Neural crest cell (in vitro differentiated cells): Measurements from ENCODE around the gene SASH3. TPM values are rescaled to one million over a fixed set of nuclear protein-coding genes. Genes with fewer than 3 reads are reported as not detected.

Source experiments
- DNase-seq: peaks from one replicate; pipeline ENCODE4 v3.0.0; 2021; ENCODE audit warnings: low read depth, mixed read lengths, low spot score
- H3K27ac Mint-ChIP-seq: one replicate; pipeline ENCODE4 v1.8.0; 2021; ENCODE audit warnings: mild to moderate bottlenecking, mixed read lengths; ENCODE audit not compliant: unreplicated experiment
- H3K27me3 Mint-ChIP-seq: 2 replicates; pipeline ENCODE4 v1.8.0; 2021; ENCODE audit warnings: low read depth, mild to moderate bottlenecking, mixed read lengths
- H3K36me3 Mint-ChIP-seq: 2 replicates; pipeline ENCODE4 v1.8.0; 2021; ENCODE audit warnings: low read depth, mild to moderate bottlenecking, mixed read lengths
- H3K4me1 Mint-ChIP-seq: 2 replicates; pipeline ENCODE4 v1.8.0; 2021; ENCODE audit warnings: mixed read lengths
- H3K4me3 Mint-ChIP-seq: one replicate; pipeline ENCODE4 v1.8.0; 2021; ENCODE audit warnings: mild to moderate bottlenecking, mixed read lengths
- H3K9me3 Mint-ChIP-seq: 2 replicates; pipeline ENCODE4 v1.8.0; 2021; ENCODE audit warnings: mixed read lengths
- total RNA-seq: library from RNA; stranded (reverse); gene quantifications from 2 replicates; pipeline ENCODE4 v1.2.1, GENCODE V29; 2021
- TF ChIP-seq, protein P1 (sequence below): fragments of 200-600 bp; sonication (generic); conservative IDR thresholded peaks from 2 replicates; pipeline ENCODE4 v1.5.0; 2021; ENCODE audit warnings: antibody characterized with exemption, mild to moderate bottlenecking

The SASH3 gene
- total RNA-seq, 1 donor from 2014 or later = not detected

DNA sequence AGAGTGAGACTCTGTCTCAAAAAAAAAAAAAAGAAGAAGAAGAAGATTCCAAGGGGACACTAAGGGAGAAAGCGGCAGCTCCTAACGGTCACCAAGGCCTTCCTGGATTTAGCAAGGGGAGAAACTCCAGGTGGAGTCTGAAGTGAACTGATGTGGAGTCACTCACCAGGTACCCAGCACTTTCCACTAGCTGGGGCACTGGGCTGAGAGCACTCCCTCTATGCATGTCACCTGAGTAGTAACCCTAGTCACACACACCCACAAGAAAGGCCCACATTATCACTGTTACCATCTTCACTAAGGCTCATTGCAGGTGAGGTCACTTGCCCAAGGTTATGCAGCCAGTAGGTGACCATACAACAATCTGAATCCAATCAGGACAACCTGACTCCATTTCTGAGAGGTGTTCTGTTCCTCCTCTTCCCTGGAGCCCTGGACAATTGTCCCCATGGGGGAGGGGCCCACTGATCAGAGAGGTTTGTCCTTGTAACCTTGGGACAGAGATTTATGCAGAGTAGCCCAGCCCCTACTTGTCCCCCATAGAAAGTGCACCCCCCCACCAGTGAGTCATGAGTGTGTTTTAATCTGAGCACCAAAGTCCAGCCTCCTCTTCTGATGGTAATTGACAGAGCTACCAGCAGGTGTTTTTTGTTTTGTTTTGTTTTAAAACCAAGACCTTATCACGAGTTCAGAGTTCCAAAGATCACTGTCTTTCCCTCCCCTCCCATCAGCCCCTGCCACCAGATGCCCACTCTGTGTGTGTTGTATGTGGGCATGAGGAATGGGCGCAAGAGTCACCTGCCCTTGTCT, 5.9 kb upstream of the SASH3 start:
- TF ChIP-seq, protein P1, sequence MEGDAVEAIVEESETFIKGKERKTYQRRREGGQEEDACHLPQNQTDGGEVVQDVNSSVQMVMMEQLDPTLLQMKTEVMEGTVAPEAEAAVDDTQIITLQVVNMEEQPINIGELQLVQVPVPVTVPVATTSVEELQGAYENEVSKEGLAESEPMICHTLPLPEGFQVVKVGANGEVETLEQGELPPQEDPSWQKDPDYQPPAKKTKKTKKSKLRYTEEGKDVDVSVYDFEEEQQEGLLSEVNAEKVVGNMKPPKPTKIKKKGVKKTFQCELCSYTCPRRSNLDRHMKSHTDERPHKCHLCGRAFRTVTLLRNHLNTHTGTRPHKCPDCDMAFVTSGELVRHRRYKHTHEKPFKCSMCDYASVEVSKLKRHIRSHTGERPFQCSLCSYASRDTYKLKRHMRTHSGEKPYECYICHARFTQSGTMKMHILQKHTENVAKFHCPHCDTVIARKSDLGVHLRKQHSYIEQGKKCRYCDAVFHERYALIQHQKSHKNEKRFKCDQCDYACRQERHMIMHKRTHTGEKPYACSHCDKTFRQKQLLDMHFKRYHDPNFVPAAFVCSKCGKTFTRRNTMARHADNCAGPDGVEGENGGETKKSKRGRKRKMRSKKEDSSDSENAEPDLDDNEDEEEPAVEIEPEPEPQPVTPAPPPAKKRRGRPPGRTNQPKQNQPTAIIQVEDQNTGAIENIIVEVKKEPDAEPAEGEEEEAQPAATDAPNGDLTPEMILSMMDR = no peak
- Mint-ChIP-seq H3K36me3 (no peaks in the 10 kb centered on the region), H3K27ac (no peak overlapping the region), H3K9me3 (no peaks in the 10 kb centered on the region), H3K27me3 (no peaks in the 10 kb centered on the region), H3K4me3 (no peak overlapping the region), H3K4me1 (no peaks in the 10 kb centered on the region)
- no peak for DNase-seq

DNA sequence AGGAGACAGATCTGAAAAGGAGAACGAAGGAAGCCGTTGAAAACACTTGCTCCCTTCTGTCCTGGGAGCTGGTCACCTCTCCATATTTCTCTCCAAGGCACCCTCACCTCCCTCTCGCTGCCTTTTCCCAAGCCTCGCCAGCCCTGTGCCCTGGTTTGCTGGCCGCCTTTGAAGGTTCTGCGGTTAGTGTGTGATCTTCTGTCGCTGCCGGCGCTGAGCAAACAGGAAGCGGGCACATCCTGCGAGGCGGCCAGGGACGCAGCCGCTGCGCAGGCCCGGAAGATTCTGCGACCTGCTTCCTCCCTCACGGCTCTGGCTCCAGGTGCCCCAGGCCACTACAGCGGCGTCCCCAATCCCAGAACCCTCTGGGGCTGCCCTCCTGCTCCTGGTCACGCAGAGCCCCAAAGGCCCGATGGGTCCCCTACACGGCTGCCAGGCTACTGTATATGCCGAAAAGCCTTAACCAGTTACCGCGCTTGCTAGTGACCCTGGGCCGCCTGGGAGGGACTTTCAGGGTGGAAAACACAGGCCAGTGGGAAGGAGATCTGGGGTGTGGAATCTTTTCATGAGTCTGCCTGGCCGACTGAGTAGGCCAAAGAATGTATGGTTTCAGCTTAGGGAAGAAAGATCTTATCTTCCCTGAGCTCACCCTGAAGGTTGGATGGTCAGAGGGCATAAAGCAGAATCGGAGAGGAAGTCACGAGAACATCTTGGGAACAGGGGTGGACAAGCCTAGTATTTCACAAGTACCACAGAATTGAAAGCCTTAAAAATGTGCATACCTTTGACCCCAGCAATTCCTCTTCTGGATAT, 2.3 kb upstream of the SASH3 start:
- TF ChIP-seq, protein P1 = no peak
- Mint-ChIP-seq H3K4me3 (no peak overlapping the region), H3K27ac (no peak overlapping the region), H3K36me3 (peaks cover 5% of the 10 kb centered on the region), H3K4me1 (no peaks in the 10 kb centered on the region), H3K9me3 (peaks cover 9% of the 10 kb centered on the region), H3K27me3 (no peaks in the 10 kb centered on the region)
- DNase-seq = no peak

DNA sequence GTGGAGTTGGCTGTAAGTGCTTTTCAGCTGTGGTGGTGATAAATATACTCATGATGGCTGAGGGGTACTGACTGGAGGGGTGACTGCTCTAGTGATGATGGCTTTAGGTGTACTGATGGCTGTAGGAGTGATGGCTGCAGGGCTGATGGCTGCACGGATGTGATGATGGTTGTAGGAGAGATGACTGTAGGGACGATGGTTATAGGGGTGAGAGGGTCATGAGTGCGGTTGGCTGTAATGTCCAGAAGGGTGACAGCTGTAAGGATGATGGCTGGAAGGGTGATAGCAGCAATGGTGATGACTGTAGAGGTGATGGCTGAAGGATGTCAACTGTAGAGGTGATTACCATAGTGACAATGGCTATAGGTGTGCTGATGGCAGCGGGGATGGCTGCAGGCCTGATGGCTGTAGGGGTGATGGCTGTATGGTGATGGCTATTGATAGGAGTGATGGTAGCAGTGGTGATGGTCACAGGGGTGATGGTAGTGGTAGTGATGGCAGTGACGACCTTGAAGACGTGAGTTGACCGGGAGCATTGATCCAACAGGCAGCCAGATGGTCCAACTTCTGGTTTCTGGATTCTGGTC, 570 bp upstream of the SASH3 start:
- Mint-ChIP-seq H3K9me3 (peaks cover 9% of the 10 kb centered on the region), H3K27me3 (no peaks in the 10 kb centered on the region), H3K4me3 (no peak overlapping the region), H3K36me3 (peaks cover 5% of the 10 kb centered on the region), H3K4me1 (no peaks in the 10 kb centered on the region), H3K27ac (no peak overlapping the region)
- TF ChIP-seq, protein P1 = no peak
- no peak for DNase-seq

DNA sequence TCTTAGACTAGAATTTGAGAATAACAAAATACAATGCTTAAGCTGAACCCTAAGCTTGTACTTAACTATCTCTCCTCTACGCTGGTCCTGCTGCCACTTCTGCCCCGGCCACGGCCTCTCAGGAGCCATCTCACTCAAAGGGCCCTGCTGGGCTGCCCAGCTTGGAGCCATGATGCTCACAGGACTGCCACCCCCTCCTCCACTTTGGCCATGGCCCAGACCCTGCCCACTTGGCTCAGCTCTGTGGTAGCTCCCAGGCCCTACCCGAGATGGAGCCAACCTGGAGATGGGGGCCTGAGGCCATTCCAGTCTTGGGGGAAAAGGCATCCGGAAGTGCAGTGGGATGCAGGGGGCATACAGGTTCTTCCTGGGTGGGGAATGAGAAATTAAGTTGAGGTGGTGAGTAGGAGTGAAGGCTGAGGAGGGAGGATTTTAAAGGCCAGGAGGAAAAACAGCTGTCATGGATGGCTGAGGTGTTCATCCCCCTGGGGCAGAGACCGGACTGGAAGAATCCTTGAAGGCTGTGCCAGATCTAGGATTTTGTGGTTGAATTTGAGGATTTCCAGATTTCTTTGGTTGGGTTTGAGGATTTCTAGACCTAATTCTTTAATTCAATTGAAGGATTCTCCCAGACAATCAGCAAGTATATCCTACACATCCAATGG, 824 bp downstream of the SASH3 start:
- H3K4me3 Mint-ChIP-seq = no peak overlapping the region
- no peaks in the 10 kb centered on the region for H3K4me1 Mint-ChIP-seq
- no peaks in the 10 kb centered on the region for H3K27me3 Mint-ChIP-seq
- no peak overlapping the region for H3K27ac Mint-ChIP-seq
- no peak for DNase-seq
- H3K9me3 Mint-ChIP-seq = peaks cover 9% of the 10 kb centered on the region
- H3K36me3 Mint-ChIP-seq = peaks cover 5% of the 10 kb centered on the region
- TF ChIP-seq, protein P1 = no peak

DNA sequence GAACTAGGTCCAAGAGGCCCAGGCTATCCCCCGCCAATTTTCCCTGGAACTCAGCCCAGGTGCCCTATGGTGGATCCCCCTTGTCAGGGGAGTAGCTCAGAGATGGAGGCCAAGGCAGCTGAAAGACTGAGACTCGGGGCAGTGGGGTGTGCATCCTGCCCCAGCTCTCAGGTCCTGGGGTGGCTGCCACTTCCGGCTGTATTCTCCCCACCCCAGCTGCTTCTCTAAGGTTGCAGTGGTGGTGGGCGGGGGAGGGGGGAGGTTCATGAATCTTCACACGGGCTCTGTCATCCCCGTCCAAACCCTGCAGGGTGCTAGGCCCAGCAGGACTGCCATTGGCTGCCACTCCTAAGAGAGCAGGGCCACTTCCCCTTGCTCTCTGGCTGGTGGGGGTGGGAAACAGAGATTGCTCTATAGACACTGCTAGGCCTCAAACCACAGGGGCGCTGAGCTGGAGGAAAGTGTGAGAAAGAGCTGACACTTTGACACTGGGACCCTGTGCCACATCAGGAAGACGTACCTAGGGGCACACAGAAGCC, 1.5 kb downstream of the SASH3 start:
- H3K27me3 Mint-ChIP-seq = no peaks in the 10 kb centered on the region
- H3K4me1 Mint-ChIP-seq = no peaks in the 10 kb centered on the region
- DNase-seq = no peak
- peaks cover 5% of the 10 kb centered on the region for H3K36me3 Mint-ChIP-seq
- H3K4me3 Mint-ChIP-seq = no peak overlapping the region
- peaks cover 9% of the 10 kb centered on the region for H3K9me3 Mint-ChIP-seq
- no peak overlapping the region for H3K27ac Mint-ChIP-seq
- TF ChIP-seq, protein P1 = no peak
